Naive thymus-derived CD8-positive, alpha-beta T cell (primary cell): Measurements from ENCODE around the gene SMTN. TPM values are rescaled to one million over a fixed set of nuclear protein-coding genes. Genes with fewer than 3 reads are reported as not detected.

ENCODE experiments used
- ATAC-seq, 2 donors: fragments of 150-1000 bp; cut with Tn5 transposase in 1 of 2; sonication (Bioruptor Pico), chemical (Tn5 transposase) in 1 of 2; 1 replicate in 1 of 2; 2 replicates in 1 of 2; pipeline ENCODE4 v1.10.0; 2021; ENCODE audit warnings: mild to moderate bottlenecking in 2 of 2, moderate library complexity in 2 of 2
- POLR2A ChIA-PET: fragments of 350-600 bp; sonication (Branson Sonifier 250); formaldehyde crosslinking; loops from one replicate; lab custom pipeline; 2021; ENCODE audit warnings: antibody characterized with exemption; lab: Charles Lee
- DNase-seq, 10 donors: peaks; one replicate each; pipeline versions ENCODE4 v3.0.0 to v3.0.0-alpha.2; 2020 to 2022
- H3K27ac Mint-ChIP-seq, 10 donors: one replicate each; pipeline ENCODE4 v1.8.0; 2020 to 2022; ENCODE audit warnings: mild to moderate bottlenecking in 10 of 10, mixed read lengths in 10 of 10, moderate library complexity in 4 of 10, inconsistent platforms in 1 of 10
- H3K27me3 Mint-ChIP-seq, 5 donors: one replicate each; pipeline ENCODE4 v1.8.0; 2021 to 2022; ENCODE audit warnings: mixed read lengths in 5 of 5
- H3K36me3 Mint-ChIP-seq, 3 donors: one replicate each; pipeline ENCODE4 v1.8.0; 2020 to 2022; ENCODE audit warnings: mixed read lengths in 3 of 3, mild to moderate bottlenecking in 2 of 3, inconsistent platforms in 1 of 3
- H3K4me1 Mint-ChIP-seq, 4 donors: one replicate each; pipeline ENCODE4 v1.8.0; 2021 to 2022; ENCODE audit warnings: mixed read lengths in 4 of 4
- H3K4me3 Mint-ChIP-seq, 10 donors: one replicate each; pipeline ENCODE4 v1.8.0; 2020 to 2022; ENCODE audit warnings: mild to moderate bottlenecking in 10 of 10, mixed read lengths in 10 of 10, moderate library complexity in 6 of 10, inconsistent platforms in 1 of 10
- H3K9me3 Mint-ChIP-seq, 9 donors: one replicate each; pipeline ENCODE4 v1.8.0; 2020 to 2022; ENCODE audit warnings: mixed read lengths in 9 of 9, mild to moderate bottlenecking in 3 of 9, inconsistent platforms in 1 of 9, moderate library complexity in 1 of 9
- polyA plus RNA-seq, 3 donors: library from polyadenylated mRNA; unstranded; fragments of 300-500 nt; fragmentation: Illumina TruSeq; gene quantifications; one replicate each; pipeline ENCODE4 v1.2.3, GENCODE V29; 2021
- total RNA-seq, 8 experiments: library from RNA in 2 of 8; stranded (reverse) in 2 of 8; gene quantifications; one replicate each; pipeline ENCODE4 v1.2.3 and lab custom pipeline; 2021 to 2026

The SMTN gene
- total and polyA plus RNA-seq, 5 experiments from 2014 or later = 1.1 to 4.5 (median 2.0) TPM; not detected in 1

DNA sequence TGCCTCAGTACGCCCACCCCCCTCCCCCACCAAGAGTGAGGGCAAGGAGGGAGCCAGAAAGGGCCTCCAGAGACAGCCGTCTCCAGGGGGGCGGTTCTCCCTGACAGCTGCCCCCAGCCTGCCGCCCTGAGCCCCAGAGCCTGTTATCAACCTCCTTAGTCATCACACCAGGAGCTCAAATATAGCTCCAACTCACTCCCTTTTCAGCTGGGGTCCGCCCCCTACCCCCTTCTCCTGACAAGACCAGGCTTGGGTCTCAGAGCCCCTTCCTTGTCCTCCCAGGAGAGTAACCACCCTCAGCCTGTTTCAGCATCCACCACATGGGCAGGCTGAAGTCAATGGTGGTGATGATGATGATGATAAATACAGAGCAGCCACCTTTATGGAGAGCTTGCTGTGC, 39.1 kb downstream of the SMTN start:
- ATAC-seq (no peak), DNase-seq (peak in 1 of 10 donors; percentile 44)
- H3K9me3 Mint-ChIP-seq = no peaks in the 10 kb centered on the region
- no peaks in the 10 kb centered on the region for H3K4me1 Mint-ChIP-seq
- POLR2A ChIA-PET = interaction anchor here (0.6 kb wide), 1 partner anchor 226 kb away, joined by 3 read pairs; the partner anchor contains the start of gene PATZ1
- peak overlapping the region in 1 of 10 donors; percentile 28 for H3K27ac Mint-ChIP-seq
- H3K27me3 Mint-ChIP-seq = no peaks in the 10 kb centered on the region
- no peaks in the 10 kb centered on the region for H3K36me3 Mint-ChIP-seq
- no peak overlapping the region for H3K4me3 Mint-ChIP-seq

DNA sequence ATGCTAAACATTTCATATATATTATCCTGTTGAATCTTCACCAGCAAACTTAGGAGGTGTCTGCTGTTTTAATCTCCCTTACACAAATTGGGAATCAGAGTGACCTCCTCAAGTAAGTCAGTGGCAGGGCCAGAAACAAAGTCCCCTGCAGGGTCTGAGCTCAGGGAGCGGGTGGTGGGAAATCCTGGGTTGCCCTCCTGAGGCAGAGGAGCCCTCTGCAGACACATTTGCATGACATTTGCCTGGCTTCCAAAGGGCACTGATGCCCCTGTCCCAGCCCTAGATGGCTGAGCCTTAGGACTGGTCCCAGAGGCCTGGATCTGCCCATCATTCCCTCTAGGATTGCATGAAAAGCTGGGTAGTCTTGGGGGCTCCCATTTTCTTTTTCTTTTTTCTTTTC, 39.5 kb downstream of the SMTN start:
- Mint-ChIP-seq H3K27me3 (no peaks in the 10 kb centered on the region), H3K27ac (no peak overlapping the region), H3K4me1 (no peaks in the 10 kb centered on the region), H3K4me3 (no peak overlapping the region), H3K9me3 (no peaks in the 10 kb centered on the region), H3K36me3 (no peaks in the 10 kb centered on the region)
- POLR2A ChIA-PET = interaction anchor here (0.6 kb wide), 1 partner anchor 225 kb away, joined by 3 read pairs; the partner anchor contains the start of gene PATZ1
- ATAC-seq = no peak
- DNase-seq = no peak

DNA sequence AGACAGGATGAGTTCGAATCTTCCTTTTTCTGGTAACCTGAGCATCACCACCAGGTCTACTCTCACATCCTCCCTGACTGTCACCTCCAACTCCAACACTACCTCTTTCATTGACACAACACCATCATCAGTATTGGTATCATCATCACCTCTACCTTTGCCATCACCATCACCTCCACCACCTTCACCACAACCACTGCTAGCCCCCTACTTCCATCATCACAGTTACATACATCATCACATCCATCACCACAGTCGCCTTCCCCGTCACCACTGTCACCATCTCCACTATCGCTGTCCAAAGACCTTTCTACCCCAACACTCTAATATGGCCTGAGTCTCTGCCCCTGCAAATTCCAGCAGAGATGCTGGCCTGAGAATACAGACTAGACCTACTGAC, 40.3 kb downstream of the SMTN start:
- H3K36me3 Mint-ChIP-seq = no peaks in the 10 kb centered on the region
- H3K4me3 Mint-ChIP-seq = no peak overlapping the region
- DNase-seq (no peak), ATAC-seq (no peak)
- POLR2A ChIA-PET = no interaction called here
- H3K27ac Mint-ChIP-seq = peak overlapping the region in 1 of 10 donors; percentile 23
- no peaks in the 10 kb centered on the region for H3K27me3 Mint-ChIP-seq
- H3K4me1 Mint-ChIP-seq = no peaks in the 10 kb centered on the region
- H3K9me3 Mint-ChIP-seq = no peaks in the 10 kb centered on the region

DNA sequence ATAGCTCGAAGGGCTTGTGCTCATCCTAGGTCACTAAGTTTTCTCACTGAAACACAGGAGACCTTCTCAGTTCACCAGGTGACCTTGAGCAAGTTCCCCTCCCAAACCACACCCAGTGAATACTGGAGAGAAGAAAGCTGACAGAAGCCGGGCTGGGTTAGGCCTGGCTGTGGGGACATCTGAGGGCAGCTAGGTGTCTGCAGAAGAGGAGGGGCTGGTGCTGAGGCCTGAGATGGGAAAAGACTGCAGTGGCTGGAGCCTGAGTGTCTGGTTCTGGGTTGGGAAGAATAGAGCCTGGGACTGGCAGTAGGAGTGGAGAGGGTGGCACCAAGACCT, 41.0 kb downstream of the SMTN start:
- POLR2A ChIA-PET = no interaction called here
- no peak for ATAC-seq
- Mint-ChIP-seq H3K27me3 (peaks cover 0 to under 1% (median 0%) of the 10 kb centered on the region in 5 donors), H3K4me3 (no peak overlapping the region), H3K4me1 (peaks cover 0 to under 1% (median 0%) of the 10 kb centered on the region in 4 donors), H3K9me3 (no peaks in the 10 kb centered on the region), H3K27ac (peak overlapping the region in 1 of 10 donors; percentile 68), H3K36me3 (no peaks in the 10 kb centered on the region)
- no peak for DNase-seq

DNA sequence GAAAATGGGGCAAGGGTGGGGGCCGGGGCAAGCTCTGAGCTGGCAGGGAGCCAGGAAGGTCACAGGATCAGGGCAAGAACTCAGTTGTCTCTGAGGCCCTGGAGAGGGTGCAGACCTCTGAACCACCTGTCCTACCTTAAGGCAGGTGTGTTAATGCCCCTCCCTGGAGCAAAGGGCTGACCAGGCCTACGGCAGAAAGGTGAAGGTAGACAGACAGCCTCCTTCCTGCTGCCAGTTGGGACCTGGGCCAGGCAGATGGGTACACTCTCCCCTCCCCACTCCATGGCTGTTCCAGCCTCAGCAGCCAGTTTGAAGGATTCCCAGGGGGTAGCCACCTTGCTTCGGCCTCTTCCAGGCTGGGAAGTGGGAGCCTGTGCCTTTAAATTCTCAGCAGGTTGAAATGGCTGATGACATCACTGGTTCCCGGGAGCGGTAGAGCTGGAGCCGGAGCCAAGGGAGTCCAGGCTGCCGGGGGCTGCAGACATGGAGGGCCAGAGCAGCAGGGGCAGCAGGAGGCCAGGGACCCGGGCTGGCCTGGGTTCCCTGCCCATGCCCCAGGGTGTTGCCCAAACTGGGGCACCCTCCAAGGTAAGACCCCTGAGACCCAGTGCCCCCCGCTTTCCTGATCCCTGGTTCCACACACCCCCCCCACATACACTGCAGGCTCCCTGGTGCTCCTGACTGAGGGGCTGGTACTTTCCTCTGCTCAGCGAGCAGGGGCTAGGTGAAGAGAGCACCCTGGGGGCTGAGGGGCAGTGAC, 41.6 kb downstream of the SMTN start, which contains the start of gene INPP5J:
Gene INPP5J (plus strand): TSS at position 435 of the 760 bp plus-strand sequence. CDS start 49 bp downstream, at position 484.
- POLR2A ChIA-PET = no interaction called here

DNA sequence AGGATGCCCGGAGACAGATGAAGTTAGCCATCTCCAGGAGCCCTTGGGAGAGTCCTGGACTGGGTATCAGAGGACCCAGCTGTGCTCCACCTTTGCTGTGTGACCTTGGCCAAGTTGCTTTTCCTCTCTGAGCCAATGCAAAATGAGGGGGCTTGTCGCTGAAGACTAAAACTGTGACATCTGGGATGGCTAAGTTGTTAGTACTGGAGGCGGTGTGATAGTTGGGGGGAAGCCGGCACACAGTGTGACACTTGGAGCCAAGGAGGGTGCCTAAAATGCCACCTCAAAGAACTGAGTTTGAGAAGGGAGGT, 42.1 kb downstream of the SMTN start:
- H3K4me1 Mint-ChIP-seq = peaks cover 0 to 4% (median 0%) of the 10 kb centered on the region in 4 donors

More for the DNA sequence above, 41.6 kb downstream of the SMTN start, which contains the start of gene INPP5J:
- no peaks in the 10 kb centered on the region for H3K9me3 Mint-ChIP-seq
- H3K4me1 Mint-ChIP-seq = peaks cover 0 to 4% (median 0%) of the 10 kb centered on the region in 4 donors
- no peaks in the 10 kb centered on the region for H3K36me3 Mint-ChIP-seq
- peak within 1 kb of the TSS in 3 of 10 donors; percentile 23 to 68 (median 37) for H3K27ac Mint-ChIP-seq
- DNase-seq (no peak), ATAC-seq (no peak)
- H3K4me3 Mint-ChIP-seq = no peak within 1 kb of the TSS
- peaks cover 0 to 3% (median 0%) of the 10 kb centered on the region in 5 donors for H3K27me3 Mint-ChIP-seq

DNA sequence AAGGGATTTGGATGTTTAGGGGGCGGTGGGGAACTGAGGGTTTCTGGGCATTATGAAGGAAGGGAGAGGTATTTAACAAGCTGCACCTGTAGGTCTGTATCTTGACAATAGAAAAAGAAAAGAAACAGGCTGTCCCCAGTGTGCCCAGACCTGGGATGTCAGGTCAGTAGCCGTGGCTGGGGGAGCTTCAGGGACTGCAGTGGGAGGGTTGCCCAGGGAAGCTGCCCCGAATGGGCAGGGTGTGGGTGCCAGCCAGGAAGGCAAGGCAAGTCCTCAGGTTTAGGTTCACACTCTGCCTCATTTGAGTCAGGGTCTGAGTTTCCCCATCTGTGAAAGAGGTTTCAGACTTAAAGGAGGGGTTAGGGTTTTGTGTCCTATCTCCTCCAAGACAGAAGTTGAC, 43.2 kb downstream of the SMTN start:
- peaks cover 0 to 4% (median 0%) of the 10 kb centered on the region in 4 donors for H3K4me1 Mint-ChIP-seq
- no peaks in the 10 kb centered on the region for H3K9me3 Mint-ChIP-seq
- H3K27me3 Mint-ChIP-seq = peaks cover 0 to 9% (median 0%) of the 10 kb centered on the region in 5 donors
- ATAC-seq = no peak
- no peak overlapping the region for H3K4me3 Mint-ChIP-seq
- POLR2A ChIA-PET = interaction anchor here (0.9 kb wide), 1 partner anchor 17 kb away, joined by 3 read pairs; no protein-coding TSS in a partner anchor
- H3K27ac Mint-ChIP-seq = peak overlapping the region in 1 of 10 donors; percentile 60
- no peak for DNase-seq
- H3K36me3 Mint-ChIP-seq = no peaks in the 10 kb centered on the region

More for the DNA sequence above, 42.1 kb downstream of the SMTN start:
- H3K9me3 Mint-ChIP-seq = no peaks in the 10 kb centered on the region
- no peaks in the 10 kb centered on the region for H3K36me3 Mint-ChIP-seq
- no peak for ATAC-seq
- peaks cover 0 to 5% (median 0%) of the 10 kb centered on the region in 5 donors for H3K27me3 Mint-ChIP-seq
- H3K27ac Mint-ChIP-seq = no peak overlapping the region
- H3K4me3 Mint-ChIP-seq = no peak overlapping the region
- POLR2A ChIA-PET = no interaction called here
- no peak for DNase-seq

DNA sequence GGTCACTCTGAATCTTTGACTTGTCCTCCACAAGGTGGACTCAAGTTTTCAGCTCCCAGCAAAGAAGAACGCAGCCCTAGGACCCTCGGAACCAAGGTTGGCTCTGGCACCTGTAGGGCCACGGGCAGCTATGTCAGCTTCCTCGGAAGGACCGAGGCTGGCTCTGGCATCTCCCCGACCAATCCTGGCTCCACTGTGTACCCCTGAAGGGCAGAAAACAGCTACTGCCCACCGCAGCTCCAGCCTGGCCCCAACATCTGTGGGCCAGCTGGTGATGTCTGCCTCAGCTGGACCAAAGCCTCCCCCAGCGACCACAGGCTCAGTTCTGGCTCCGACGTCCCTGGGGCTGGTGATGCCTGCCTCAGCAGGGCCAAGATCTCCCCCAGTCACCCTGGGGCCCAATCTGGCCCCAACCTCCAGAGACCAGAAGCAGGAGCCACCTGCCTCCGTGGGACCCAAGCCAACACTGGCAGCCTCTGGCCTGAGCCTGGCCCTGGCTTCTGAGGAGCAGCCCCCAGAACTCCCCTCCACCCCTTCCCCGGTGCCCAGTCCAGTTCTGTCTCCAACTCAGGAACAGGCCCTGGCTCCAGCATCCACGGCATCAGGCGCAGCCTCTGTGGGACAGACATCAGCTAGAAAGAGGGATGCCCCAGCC, 43.8 kb downstream of the SMTN start:
- POLR2A ChIA-PET = interaction anchor here (0.9 kb wide), 1 partner anchor 18 kb away, joined by 3 read pairs; no protein-coding TSS in a partner anchor
- Mint-ChIP-seq H3K4me3 (no peak overlapping the region), H3K27me3 (peaks cover 0 to 9% (median 0%) of the 10 kb centered on the region in 5 donors)

DNA sequence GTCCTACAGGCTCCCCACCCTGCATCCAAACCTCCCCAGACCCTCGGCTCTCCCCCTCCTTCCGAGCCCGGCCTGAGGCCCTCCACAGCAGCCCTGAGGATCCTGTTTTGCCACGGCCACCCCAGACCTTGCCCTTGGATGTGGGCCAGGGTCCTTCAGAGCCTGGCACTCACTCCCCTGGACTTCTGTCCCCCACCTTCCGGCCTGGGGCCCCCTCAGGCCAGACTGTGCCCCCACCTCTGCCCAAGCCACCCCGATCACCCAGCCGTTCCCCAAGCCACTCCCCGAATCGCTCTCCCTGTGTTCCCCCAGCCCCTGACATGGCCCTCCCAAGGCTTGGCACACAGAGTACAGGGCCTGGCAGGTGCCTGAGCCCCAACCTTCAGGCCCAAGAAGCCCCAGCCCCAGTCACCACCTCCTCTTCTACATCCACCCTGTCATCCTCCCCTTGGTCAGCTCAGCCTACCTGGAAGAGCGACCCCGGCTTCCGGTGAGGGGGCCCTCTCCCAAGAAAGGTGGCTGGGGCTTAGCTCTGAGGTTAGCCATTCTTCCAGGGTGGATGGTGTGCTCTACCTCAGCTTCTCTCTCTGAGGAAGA, 44.5 kb downstream of the SMTN start:
- POLR2A ChIA-PET = no interaction called here
- no peaks in the 10 kb centered on the region for H3K36me3 Mint-ChIP-seq
- H3K27ac Mint-ChIP-seq = no peak overlapping the region
- H3K4me1 Mint-ChIP-seq = peaks cover 0 to 4% (median 0%) of the 10 kb centered on the region in 4 donors
- ATAC-seq = no peak
- H3K9me3 Mint-ChIP-seq = no peaks in the 10 kb centered on the region
- H3K27me3 Mint-ChIP-seq = peaks cover 0 to 9% (median 0%) of the 10 kb centered on the region in 5 donors
- H3K4me3 Mint-ChIP-seq = no peak overlapping the region
- DNase-seq = peak in 1 of 10 donors; percentile 40

More for the DNA sequence above, 43.8 kb downstream of the SMTN start:
- Mint-ChIP-seq H3K27ac (no peak overlapping the region), H3K36me3 (no peaks in the 10 kb centered on the region), H3K9me3 (no peaks in the 10 kb centered on the region), H3K4me1 (peaks cover 0 to 4% (median 0%) of the 10 kb centered on the region in 4 donors)
- ATAC-seq = no peak
- DNase-seq = no peak

DNA sequence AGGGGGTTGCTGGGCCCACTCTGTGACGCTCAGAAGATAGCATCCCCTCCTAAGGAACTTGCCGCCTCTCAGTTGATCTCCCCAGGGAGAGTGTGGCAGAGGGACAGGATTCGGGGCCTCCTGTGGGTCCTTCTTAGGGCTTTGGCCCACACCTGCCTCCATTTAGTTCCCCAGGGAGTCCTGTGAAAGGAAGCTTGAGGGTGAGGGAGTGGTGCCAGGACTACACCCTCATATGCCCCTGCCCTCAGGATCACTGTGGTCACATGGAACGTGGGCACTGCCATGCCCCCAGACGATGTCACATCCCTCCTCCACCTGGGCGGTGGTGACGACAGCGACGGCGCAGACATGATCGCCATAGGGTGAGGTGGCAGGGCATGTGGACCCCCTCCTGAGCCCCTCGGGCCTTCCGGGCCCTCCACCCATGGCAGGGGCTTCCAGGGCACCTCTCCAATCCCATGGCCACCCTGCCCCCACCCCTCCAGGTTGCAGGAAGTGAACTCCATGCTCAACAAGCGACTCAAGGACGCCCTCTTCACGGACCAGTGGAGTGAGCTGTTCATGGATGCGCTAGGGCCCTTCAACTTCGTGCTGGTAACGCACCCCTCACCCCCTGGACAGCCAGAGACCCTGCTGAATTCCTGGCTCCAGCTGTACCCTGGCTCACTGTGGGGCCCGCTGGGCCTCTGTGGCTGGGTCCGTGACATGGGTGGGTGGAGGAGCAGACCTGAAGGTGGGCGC, 45.2 kb downstream of the SMTN start:
- POLR2A ChIA-PET = no interaction called here
- H3K27ac Mint-ChIP-seq = no peak overlapping the region
- peak in 1 of 10 donors; percentile 45 for DNase-seq
- H3K27me3 Mint-ChIP-seq = peaks cover 0 to 9% (median 0%) of the 10 kb centered on the region in 5 donors
- H3K36me3 Mint-ChIP-seq = no peaks in the 10 kb centered on the region
- H3K4me1 Mint-ChIP-seq = peaks cover 0 to 4% (median 0%) of the 10 kb centered on the region in 4 donors
- H3K9me3 Mint-ChIP-seq = no peaks in the 10 kb centered on the region
- no peak overlapping the region for H3K4me3 Mint-ChIP-seq
- no peak for ATAC-seq

DNA sequence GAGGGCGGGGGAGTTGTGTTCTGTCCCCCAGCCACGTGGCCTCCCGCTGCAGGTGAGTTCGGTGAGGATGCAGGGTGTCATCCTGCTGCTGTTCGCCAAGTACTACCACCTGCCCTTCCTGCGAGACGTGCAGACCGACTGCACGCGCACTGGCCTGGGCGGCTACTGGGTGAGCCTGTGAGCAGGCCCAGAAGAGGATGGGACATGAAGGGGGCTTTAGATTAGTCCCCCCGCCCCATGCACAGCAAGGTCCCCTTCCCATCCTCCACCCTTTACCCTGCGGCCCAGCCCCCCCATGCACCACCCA, 45.7 kb downstream of the SMTN start:
- POLR2A ChIA-PET = no interaction called here
- no peak overlapping the region for H3K27ac Mint-ChIP-seq
- H3K4me1 Mint-ChIP-seq = peaks cover 0 to 4% (median 0%) of the 10 kb centered on the region in 4 donors
- H3K4me3 Mint-ChIP-seq = no peak overlapping the region
- peaks cover 0 to 9% (median 0%) of the 10 kb centered on the region in 5 donors for H3K27me3 Mint-ChIP-seq
- DNase-seq = peak in 1 of 10 donors; percentile 44
- H3K36me3 Mint-ChIP-seq = no peaks in the 10 kb centered on the region
- H3K9me3 Mint-ChIP-seq = no peaks in the 10 kb centered on the region
- ATAC-seq = no peak

DNA sequence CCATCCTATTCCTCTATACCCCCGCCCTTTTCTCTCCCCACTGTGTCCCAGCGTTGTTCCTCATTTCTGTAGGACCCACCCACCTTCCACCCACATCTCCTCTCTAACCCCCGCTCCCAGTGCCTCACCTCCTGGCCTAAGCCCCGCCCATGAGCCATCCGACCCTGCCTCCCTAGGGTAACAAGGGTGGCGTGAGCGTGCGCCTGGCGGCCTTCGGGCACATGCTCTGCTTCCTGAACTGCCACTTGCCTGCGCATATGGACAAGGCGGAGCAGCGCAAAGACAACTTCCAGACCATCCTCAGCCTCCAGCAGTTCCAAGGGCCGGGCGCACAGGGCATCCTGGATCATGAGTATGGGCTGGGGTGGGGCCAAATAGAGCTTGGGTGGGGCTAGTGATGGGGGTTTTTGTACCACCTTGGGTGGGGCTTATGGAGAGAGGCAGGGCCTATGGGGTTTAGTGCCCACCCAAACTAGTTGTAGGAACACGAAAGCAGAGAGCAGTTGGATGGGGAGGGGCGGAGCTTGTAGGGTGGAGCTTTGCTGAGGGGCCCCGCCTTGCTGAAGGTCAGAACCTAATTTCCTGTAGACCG, 46.2 kb downstream of the SMTN start:
- Mint-ChIP-seq H3K4me3 (no peak overlapping the region), H3K27me3 (peaks cover 0 to 9% (median 0%) of the 10 kb centered on the region in 5 donors), H3K27ac (no peak overlapping the region), H3K4me1 (peaks cover 0 to 4% (median 0%) of the 10 kb centered on the region in 4 donors), H3K9me3 (no peaks in the 10 kb centered on the region), H3K36me3 (no peaks in the 10 kb centered on the region)
- DNase-seq = peak in 1 of 10 donors; percentile 27
- POLR2A ChIA-PET = interaction anchor here (0.6 to 0.9 kb wide), 2 partner anchors 145 to 499 kb away, joined by 3 to 4 read pairs; no protein-coding TSS in a partner anchor
- no peak for ATAC-seq
